ENCODE measurements around the gene AMN1. TPM values are rescaled to one million over a fixed set of nuclear protein-coding genes. Genes with fewer than 3 reads are reported as not detected.

The AMN1 gene
- polyA plus RNA-seq, 1 donor (not counting 4 experiments of a cell fraction or from before 2014, with no cell fraction given) = 11.3 TPM

- Histone ChIP-seq H4K20me1 (ENCODE audit: control insufficient read depth, extremely low read depth, insufficient read depth, low read length) (no peaks in the 10 kb centered on the region), H2AFZ (ENCODE audit: control insufficient read depth, low read length) (peak overlapping the region; percentile 51), H3K27me3 (ENCODE audit: control insufficient read depth, extremely low read depth, insufficient read depth, low read length) (no peaks in the 10 kb centered on the region), H3K36me3 (ENCODE audit: control insufficient read depth in 2 of 2, extremely low read depth in 1 of 2, insufficient read depth in 2 of 2, low read length in 2 of 2) (no peaks in the 10 kb centered on the region), H3K4me2 (ENCODE audit: control insufficient read depth, extremely low read depth, insufficient read depth, low read depth, low read length) (no peak overlapping the region), H3K27ac (ENCODE audit: control insufficient read depth, insufficient read depth, low read length) (no peak overlapping the region), H3K79me2 (ENCODE audit: control insufficient read depth, insufficient read depth, low read length) (no peaks in the 10 kb centered on the region), H3K9me3 (ENCODE audit: control insufficient read depth, low read depth, low read length) (no peaks in the 10 kb centered on the region), H3K4me3 (ENCODE audit: control insufficient read depth in 2 of 3, extremely low read depth in 1 of 3, insufficient read depth in 2 of 3, low read depth in 1 of 3, low read length in 3 of 3) (no peak overlapping the region), H3K9me1 (ENCODE audit: control insufficient read depth, extremely low read depth, insufficient read depth, low read length) (no peaks in the 10 kb centered on the region), H3K4me1 (ENCODE audit: control insufficient read depth, extremely low read depth, insufficient read depth, low read length) (peaks cover 15% of the 10 kb centered on the region), H3K9ac (ENCODE audit: control insufficient read depth, extremely low read depth, insufficient read depth, low read length) (no peak overlapping the region)
- no peak for FAIRE-seq
- DNase-seq (ENCODE audit: low read depth, low spot score) = no peak
- TF ChIP-seq, protein P1, sequence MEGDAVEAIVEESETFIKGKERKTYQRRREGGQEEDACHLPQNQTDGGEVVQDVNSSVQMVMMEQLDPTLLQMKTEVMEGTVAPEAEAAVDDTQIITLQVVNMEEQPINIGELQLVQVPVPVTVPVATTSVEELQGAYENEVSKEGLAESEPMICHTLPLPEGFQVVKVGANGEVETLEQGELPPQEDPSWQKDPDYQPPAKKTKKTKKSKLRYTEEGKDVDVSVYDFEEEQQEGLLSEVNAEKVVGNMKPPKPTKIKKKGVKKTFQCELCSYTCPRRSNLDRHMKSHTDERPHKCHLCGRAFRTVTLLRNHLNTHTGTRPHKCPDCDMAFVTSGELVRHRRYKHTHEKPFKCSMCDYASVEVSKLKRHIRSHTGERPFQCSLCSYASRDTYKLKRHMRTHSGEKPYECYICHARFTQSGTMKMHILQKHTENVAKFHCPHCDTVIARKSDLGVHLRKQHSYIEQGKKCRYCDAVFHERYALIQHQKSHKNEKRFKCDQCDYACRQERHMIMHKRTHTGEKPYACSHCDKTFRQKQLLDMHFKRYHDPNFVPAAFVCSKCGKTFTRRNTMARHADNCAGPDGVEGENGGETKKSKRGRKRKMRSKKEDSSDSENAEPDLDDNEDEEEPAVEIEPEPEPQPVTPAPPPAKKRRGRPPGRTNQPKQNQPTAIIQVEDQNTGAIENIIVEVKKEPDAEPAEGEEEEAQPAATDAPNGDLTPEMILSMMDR (optimal IDR thresholded peaks at IDR 0.05 in 1 of 3, IDR thresholded peaks at IDR 0.05 in 1 of 3, conservative IDR thresholded peaks at IDR 0.05 in 1 of 3; ENCODE audit: extremely low read depth in 1 of 3, insufficient read depth in 2 of 3, low read length in 3 of 3) = no peak
- no peak for TF ChIP-seq EZH2 (IDR thresholded peaks at IDR 0.05; ENCODE audit: low read length)
- dilution Hi-C loops (cut with MboI; ENCODE audit: extremely low pct_ligation_motif_present, low sequenced_read_pairs) = no loop called here
Measured at GRCh38 chr12:31655792-31656191, 73.0 kb downstream of the AMN1 start.

DNA sequence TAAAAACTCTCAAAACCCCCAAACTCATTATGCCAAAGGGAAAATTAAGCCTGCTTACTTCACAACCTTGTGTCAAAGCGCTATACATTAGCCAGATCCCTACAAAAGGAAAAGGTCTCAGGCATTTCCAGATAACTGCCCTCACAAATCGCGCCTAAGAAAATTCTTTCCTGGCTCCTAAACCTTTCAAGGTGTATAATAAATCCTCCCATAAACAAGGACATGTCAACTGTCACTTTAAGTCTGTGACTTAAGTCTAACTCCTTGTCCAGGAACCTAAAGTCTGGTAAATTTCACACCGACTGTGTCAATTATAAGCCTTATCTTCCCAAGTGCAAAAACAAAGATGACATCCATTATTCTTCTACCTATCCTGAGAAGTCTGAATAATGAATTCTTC is 73.6 kb downstream of the AMN1 start:
- Histone ChIP-seq H3K27me3 (ENCODE audit: control insufficient read depth, extremely low read depth, insufficient read depth, low read length) (no peaks in the 10 kb centered on the region), H3K9ac (ENCODE audit: control insufficient read depth, extremely low read depth, insufficient read depth, low read length) (no peak overlapping the region), H3K4me1 (ENCODE audit: control insufficient read depth, extremely low read depth, insufficient read depth, low read length) (peaks cover 11% of the 10 kb centered on the region), H2AFZ (ENCODE audit: control insufficient read depth, low read length) (no peak overlapping the region), H3K4me2 (ENCODE audit: control insufficient read depth, extremely low read depth, insufficient read depth, low read depth, low read length) (no peak overlapping the region), H3K4me3 (ENCODE audit: control insufficient read depth in 2 of 3, extremely low read depth in 1 of 3, insufficient read depth in 2 of 3, low read depth in 1 of 3, low read length in 3 of 3) (no peak overlapping the region), H3K9me1 (ENCODE audit: control insufficient read depth, extremely low read depth, insufficient read depth, low read length) (no peaks in the 10 kb centered on the region), H3K79me2 (ENCODE audit: control insufficient read depth, insufficient read depth, low read length) (no peaks in the 10 kb centered on the region), H4K20me1 (ENCODE audit: control insufficient read depth, extremely low read depth, insufficient read depth, low read length) (no peaks in the 10 kb centered on the region), H3K9me3 (ENCODE audit: control insufficient read depth, low read depth, low read length) (no peaks in the 10 kb centered on the region), H3K36me3 (ENCODE audit: control insufficient read depth in 2 of 2, extremely low read depth in 1 of 2, insufficient read depth in 2 of 2, low read length in 2 of 2) (no peaks in the 10 kb centered on the region), H3K27ac (ENCODE audit: control insufficient read depth, insufficient read depth, low read length) (no peak overlapping the region)
- no peak for TF ChIP-seq EZH2 (IDR thresholded peaks at IDR 0.05; ENCODE audit: low read length)
- TF ChIP-seq, protein P1 (optimal IDR thresholded peaks at IDR 0.05 in 1 of 3, IDR thresholded peaks at IDR 0.05 in 1 of 3, conservative IDR thresholded peaks at IDR 0.05 in 1 of 3; ENCODE audit: extremely low read depth in 1 of 3, insufficient read depth in 2 of 3, low read length in 3 of 3) = no peak
- dilution Hi-C loops (cut with MboI; ENCODE audit: extremely low pct_ligation_motif_present, low sequenced_read_pairs) = no loop called here
- FAIRE-seq = no peak
- no peak for DNase-seq (ENCODE audit: low read depth, low spot score)

All from keratinocyte (primary cell).